ENCODE results near the gene PTK7.
"Not testable (repeated sequence)": the region's sequence is repeated elsewhere in the genome, so short reads cannot be mapped to it uniquely, and the experiment has no call there.

Gene PTK7

GRCh38 chr6:43077981-43078511, 1.9 kb downstream of the PTK7 start:
- no peak; the same call in 2 of the 3 replicates for ATAC-seq
- TF ChIP-seq OSR1 (CRISPR knock-in tag; IDR thresholded peaks at IDR 0.05) (no peak), POU6F1 (CRISPR knock-in tag; IDR thresholded peaks at IDR 0.05; ENCODE audit: borderline replicate concordance, low read depth) (no peak), ARNTL (CRISPR knock-in tag; IDR thresholded peaks at IDR 0.05; ENCODE audit: borderline replicate concordance, low read depth) (no peak), PATZ1 (CRISPR knock-in tag; IDR thresholded peaks at IDR 0.05; ENCODE audit: borderline replicate concordance) (no peak)

GRCh38 chr6:43078691-43079090, 2.6 kb downstream of the PTK7 start:
- ATAC-seq: no peak
- no peak for TF ChIP-seq TCF4 (CRISPR knock-in tag; IDR thresholded peaks at IDR 0.05; ENCODE audit: borderline replicate concordance)
- TF ChIP-seq ZFP3 (CRISPR knock-in tag; IDR thresholded peaks at IDR 0.05): no peak
- no peak for TF ChIP-seq CSRNP3 (CRISPR knock-in tag; IDR thresholded peaks at IDR 0.05)
- no peak for TF ChIP-seq OSR1 (CRISPR knock-in tag; IDR thresholded peaks at IDR 0.05)

GRCh38 chr6:43081043-43081442, 4.9 kb downstream of the PTK7 start:
- no peak for ATAC-seq
- no peak for TF ChIP-seq GLIS3 (CRISPR knock-in tag; IDR thresholded peaks at IDR 0.05)

- not testable (repeated sequence) for ATAC-seq
Measured at GRCh38 chr6:43081922-43082321, 5.8 kb downstream of the PTK7 start.

GRCh38 chr6:43082806-43083655, 6.9 kb downstream of the PTK7 start:
- no peak for TF ChIP-seq ESRRG (CRISPR knock-in tag; IDR thresholded peaks at IDR 0.05)
- no peak for TF ChIP-seq GLIS3 (CRISPR knock-in tag; IDR thresholded peaks at IDR 0.05)
- no peak for TF ChIP-seq CREB5 (CRISPR knock-in tag; IDR thresholded peaks at IDR 0.05; ENCODE audit: low read depth)
- no peak for TF ChIP-seq ZNF70 (CRISPR knock-in tag; IDR thresholded peaks at IDR 0.05)
- TF ChIP-seq ISL1 (CRISPR knock-in tag; IDR thresholded peaks at IDR 0.05): no peak
- TF ChIP-seq OSR1 (CRISPR knock-in tag; IDR thresholded peaks at IDR 0.05): no peak
- TF ChIP-seq TOX (CRISPR knock-in tag; IDR thresholded peaks at IDR 0.05; ENCODE audit: borderline replicate concordance): no peak
- TF ChIP-seq TCF4 (CRISPR knock-in tag; IDR thresholded peaks at IDR 0.05; ENCODE audit: borderline replicate concordance): no peak
- TF ChIP-seq POU6F1 (CRISPR knock-in tag; IDR thresholded peaks at IDR 0.05; ENCODE audit: borderline replicate concordance, low read depth): no peak
- no peak for TF ChIP-seq BACH2 (CRISPR knock-in tag; IDR thresholded peaks at IDR 0.05; ENCODE audit: borderline replicate concordance)
- no peak for TF ChIP-seq PPARA (CRISPR knock-in tag; IDR thresholded peaks at IDR 0.05; ENCODE audit: borderline replicate concordance)
- no peak for TF ChIP-seq TSHZ2 (CRISPR knock-in tag; IDR thresholded peaks at IDR 0.05)
- no peak for TF ChIP-seq RARB (CRISPR knock-in tag; IDR thresholded peaks at IDR 0.05)
- TF ChIP-seq SNAI2 (CRISPR knock-in tag; IDR thresholded peaks at IDR 0.05): no peak
- no peak for TF ChIP-seq ZFP30 (CRISPR knock-in tag; IDR thresholded peaks at IDR 0.05)
- ATAC-seq: no peak

All from SK-N-SH treated with all-trans-retinoic acid at 6 μM for 48 hours (cell line).